Camera-type eye (tissue), 1 donor: Measurements from ENCODE around the gene XBP1. TPM values are rescaled to one million over a fixed set of nuclear protein-coding genes. Genes with fewer than 3 reads are reported as not detected.

Source experiments
- total RNA-seq: library from RNA; depleted of rRNA; stranded (reverse); fragments of >200 nt; gene quantifications from one replicate; pipeline ENCODE4 v1.2.3, GENCODE V29; 2014

Gene XBP1
- 95.9 TPM for total RNA-seq

GRCh38 chr22:28800308-28801041 lies at the start of gene XBP1:
XBP1 (minus strand) TSS chr22:28800569.

DNA sequence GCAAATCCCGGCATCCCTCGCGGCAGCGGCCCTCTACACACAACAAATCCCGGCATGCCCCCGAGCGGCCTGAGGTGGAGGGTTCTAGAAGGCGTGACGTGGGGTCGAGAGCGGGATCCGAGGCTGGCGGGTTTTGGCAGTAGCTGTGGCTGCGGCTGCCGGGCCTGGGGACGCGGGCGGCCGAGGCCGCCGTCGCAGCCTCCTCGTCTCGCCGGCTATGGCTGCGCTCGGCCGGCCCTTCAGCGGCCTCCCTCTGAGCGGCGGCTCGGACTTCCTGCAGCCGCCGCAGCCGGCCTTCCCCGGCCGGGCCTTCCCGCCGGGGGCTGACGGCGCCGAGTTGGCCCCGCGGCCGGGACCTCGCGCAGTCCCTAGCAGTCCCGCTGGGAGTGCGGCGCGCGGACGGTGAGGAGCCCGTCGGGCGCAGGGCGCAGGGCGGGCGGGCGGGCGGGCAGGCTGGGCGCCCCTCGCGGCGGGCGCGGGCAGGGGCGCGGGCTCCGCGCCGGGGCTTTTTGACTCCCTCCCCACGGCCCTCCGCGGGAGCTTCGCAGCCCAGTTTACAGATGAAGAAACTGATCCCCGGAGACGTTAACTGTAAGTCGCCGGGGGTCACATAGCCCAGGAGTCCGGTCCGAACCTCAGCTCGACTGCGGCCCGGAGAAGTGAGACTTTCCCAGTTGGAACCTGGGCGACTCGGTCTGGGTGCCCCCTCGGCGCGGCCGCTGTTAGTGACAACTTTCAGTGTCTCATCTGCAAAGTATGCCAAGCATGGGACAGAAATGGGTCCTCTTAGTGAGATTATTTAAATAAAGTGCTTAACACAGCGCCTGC lies 27.5 kb downstream of the XBP1 start, which contains the start of gene CCDC117:
Gene CCDC117, plus strand, starts transcription at position 63 of the 828 bp plus-strand sequence. Its CDS starts 155 bp downstream, at position 218.

Other genes with a start within 250 kb of the XBP1 start
- 140 TPM for gene TTC28, start 120.7 kb downstream of the XBP1 start, total RNA-seq
- 16.0 TPM for gene CHEK2, start 58.7 kb downstream of the XBP1 start, total RNA-seq
- gene HSCB, start 58.5 kb downstream of the XBP1 start, total RNA-seq: 13.1 TPM
- gene CCDC117, start 27.9 kb downstream of the XBP1 start, total RNA-seq: 42.3 TPM
- 12.2 TPM for gene ZNRF3, start 83.0 kb upstream of the XBP1 start, total RNA-seq